ENCODE results near the gene KRTAP10-6.
"Not testable (repeated sequence)": the region's sequence is repeated elsewhere in the genome, so short reads cannot be mapped to it uniquely, and the experiment has no call there.

Gene KRTAP10-6

DNA sequence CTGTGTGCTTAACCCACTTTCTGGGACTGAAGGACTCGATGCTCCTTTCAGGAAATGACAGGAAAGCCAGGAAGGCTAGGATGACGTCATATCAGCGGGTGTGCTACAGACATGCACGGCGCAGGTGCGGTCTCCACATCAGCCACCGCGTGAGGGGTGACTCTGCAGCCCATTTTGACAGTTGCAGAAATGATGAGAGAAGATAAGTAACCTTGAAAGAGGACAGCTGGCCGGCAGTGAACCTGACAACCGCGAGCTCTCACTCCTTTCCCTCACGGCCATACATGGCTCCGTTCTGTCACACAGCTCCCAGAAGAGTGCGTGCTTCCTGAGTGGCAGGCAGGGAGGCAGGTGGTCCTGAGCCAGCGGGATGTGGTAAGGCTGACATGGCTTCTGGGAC, 10.2 kb downstream of the KRTAP10-6 start:
- DNase-seq (ENCODE audit: low read depth) = no peak
- no peak overlapping the region for H3K4me3 ChIP-seq (ENCODE audit: low read depth, low read length)
- TF ChIP-seq POLR2A (IDR thresholded peaks at IDR 0.05; ENCODE audit: extremely low read depth, insufficient read length) = no peak
- TF ChIP-seq MYC (IDR thresholded peaks at IDR 0.05; ENCODE audit: low read depth, low read length) = no peak
- TF ChIP-seq, protein P1, sequence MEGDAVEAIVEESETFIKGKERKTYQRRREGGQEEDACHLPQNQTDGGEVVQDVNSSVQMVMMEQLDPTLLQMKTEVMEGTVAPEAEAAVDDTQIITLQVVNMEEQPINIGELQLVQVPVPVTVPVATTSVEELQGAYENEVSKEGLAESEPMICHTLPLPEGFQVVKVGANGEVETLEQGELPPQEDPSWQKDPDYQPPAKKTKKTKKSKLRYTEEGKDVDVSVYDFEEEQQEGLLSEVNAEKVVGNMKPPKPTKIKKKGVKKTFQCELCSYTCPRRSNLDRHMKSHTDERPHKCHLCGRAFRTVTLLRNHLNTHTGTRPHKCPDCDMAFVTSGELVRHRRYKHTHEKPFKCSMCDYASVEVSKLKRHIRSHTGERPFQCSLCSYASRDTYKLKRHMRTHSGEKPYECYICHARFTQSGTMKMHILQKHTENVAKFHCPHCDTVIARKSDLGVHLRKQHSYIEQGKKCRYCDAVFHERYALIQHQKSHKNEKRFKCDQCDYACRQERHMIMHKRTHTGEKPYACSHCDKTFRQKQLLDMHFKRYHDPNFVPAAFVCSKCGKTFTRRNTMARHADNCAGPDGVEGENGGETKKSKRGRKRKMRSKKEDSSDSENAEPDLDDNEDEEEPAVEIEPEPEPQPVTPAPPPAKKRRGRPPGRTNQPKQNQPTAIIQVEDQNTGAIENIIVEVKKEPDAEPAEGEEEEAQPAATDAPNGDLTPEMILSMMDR (IDR thresholded peaks at IDR 0.05; ENCODE audit: low read depth, low read length) = no peak
- no peak for TF ChIP-seq MAX (IDR thresholded peaks at IDR 0.05; ENCODE audit: low read depth, low read length)

GRCh38 chr21:44581158-44581557, 11.1 kb downstream of the KRTAP10-6 start:
- TF ChIP-seq, protein P1 (IDR thresholded peaks at IDR 0.05; ENCODE audit: low read depth, low read length) = no peak
- no peak for TF ChIP-seq POLR2A (IDR thresholded peaks at IDR 0.05; ENCODE audit: extremely low read depth, insufficient read length)
- no peak for TF ChIP-seq MYC (IDR thresholded peaks at IDR 0.05; ENCODE audit: low read depth, low read length)
- TF ChIP-seq MAX (IDR thresholded peaks at IDR 0.05; ENCODE audit: low read depth, low read length) = no peak
- no peak overlapping the region for H3K4me3 ChIP-seq (ENCODE audit: low read depth, low read length)
- no peak for DNase-seq (ENCODE audit: low read depth)

DNA sequence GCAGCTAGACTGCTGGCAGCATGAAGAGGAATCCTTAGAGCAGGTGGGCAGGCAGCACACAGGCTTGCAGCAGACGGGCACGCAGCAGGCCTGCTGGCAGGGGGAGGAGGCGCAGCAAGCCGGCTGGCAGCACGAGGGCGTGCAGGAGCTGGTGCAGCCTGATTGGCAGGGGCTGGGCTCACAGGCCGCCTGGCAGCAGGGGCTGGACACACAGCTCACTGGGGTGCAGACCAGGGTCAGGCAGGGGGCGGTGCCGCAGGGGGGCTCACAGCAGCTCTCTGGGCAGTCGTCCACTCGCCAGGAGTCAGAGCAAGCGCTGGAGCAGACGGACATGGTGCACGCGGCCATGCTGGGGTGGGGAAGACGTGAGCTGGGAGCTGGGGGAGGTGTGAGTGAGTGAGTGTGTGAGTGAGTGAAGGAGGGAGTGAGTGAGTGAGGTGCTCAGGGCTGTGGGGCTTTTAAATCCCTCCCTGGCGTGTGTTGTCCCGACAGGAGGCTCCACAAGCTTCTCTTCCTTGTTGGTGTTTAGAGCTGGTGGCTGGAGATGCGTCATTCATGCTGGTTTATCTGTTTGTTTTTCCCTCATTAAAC, 12.0 kb downstream of the KRTAP10-6 start, which contains the start of gene KRTAP10-5:
Gene KRTAP10-5 (minus strand): TSS at position 374 of the 591 bp plus-strand sequence. CDS start 26 bp downstream, at position 348.
- H3K4me3 ChIP-seq (ENCODE audit: low read depth, low read length); DNase-seq (ENCODE audit: low read depth): not testable (repeated sequence)

GRCh38 chr21:44579833-44580144, 12.5 kb downstream of the KRTAP10-6 start:
- no peak overlapping the region for H3K4me3 ChIP-seq (ENCODE audit: low read depth, low read length)
- no peak for TF ChIP-seq MAX (IDR thresholded peaks at IDR 0.05; ENCODE audit: low read depth, low read length)
- TF ChIP-seq, protein P1 (IDR thresholded peaks at IDR 0.05; ENCODE audit: low read depth, low read length) = no peak
- no peak for TF ChIP-seq POLR2A (IDR thresholded peaks at IDR 0.05; ENCODE audit: extremely low read depth, insufficient read length)
- no peak for TF ChIP-seq MYC (IDR thresholded peaks at IDR 0.05; ENCODE audit: low read depth, low read length)
- DNase-seq (ENCODE audit: low read depth) = no peak

GRCh38 chr21:44579056-44579832, 13.1 kb downstream of the KRTAP10-6 start:
- DNase-seq (ENCODE audit: low read depth) = no peak
- no peak overlapping the region for H3K4me3 ChIP-seq (ENCODE audit: low read depth, low read length)
- no peak for TF ChIP-seq MYC (IDR thresholded peaks at IDR 0.05; ENCODE audit: low read depth, low read length)
- no peak for TF ChIP-seq POLR2A (IDR thresholded peaks at IDR 0.05; ENCODE audit: extremely low read depth, insufficient read length)
- TF ChIP-seq, protein P1 (IDR thresholded peaks at IDR 0.05; ENCODE audit: low read depth, low read length) = no peak
- no peak for TF ChIP-seq MAX (IDR thresholded peaks at IDR 0.05; ENCODE audit: low read depth, low read length)

DNA sequence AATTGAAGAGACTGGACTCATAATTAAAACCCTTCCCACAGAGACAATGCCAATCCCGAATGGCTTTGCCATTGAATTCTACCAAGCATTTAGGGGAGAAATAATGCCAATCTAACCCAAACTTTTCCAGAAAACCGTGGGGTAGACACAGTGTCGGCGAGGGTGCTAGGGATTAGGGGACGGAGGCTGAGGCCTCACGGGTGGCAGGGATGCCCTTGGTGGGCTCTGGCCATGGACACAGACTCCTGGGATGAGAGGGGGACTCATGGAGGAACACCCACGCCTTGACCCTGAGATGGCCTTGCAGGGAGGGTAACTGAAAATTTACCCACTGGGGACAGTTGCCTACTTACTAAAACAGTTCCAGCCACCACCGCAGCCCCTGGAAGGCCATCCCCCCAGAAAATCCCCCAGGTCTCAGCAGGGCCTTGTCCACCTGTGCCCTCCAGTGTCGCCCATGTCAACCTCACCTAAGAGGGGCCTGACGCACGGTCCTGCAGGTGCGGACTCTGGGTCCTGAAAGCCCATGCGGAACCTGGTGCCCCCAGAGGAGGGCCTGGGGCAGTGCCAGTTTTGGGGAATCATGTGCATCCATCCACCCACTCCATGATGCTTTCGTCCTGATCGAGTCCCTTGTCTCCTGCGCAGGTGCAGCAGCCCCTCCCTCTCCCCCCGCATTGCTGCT, 13.8 kb downstream of the KRTAP10-6 start:
- DNase-seq (ENCODE audit: low read depth) = no peak
- H3K4me3 ChIP-seq (ENCODE audit: low read depth, low read length) = no peak overlapping the region
- TF ChIP-seq, protein P1 (IDR thresholded peaks at IDR 0.05; ENCODE audit: low read depth, low read length) = no peak
- no peak for TF ChIP-seq POLR2A (IDR thresholded peaks at IDR 0.05; ENCODE audit: extremely low read depth, insufficient read length)
- TF ChIP-seq MYC (IDR thresholded peaks at IDR 0.05; ENCODE audit: low read depth, low read length) = no peak
- TF ChIP-seq MAX (IDR thresholded peaks at IDR 0.05; ENCODE audit: low read depth, low read length) = no peak

Data from NB4 (cell line).